ACC112 (cell line): ENCODE results near the gene SNX15.
"Not testable (repeated sequence)": the region's sequence is repeated elsewhere in the genome, so short reads cannot be mapped to it uniquely, and the experiment has no call there.

Experiments used
- H2AFZ ChIP-seq: fragments of 200-600 bp; sonication (generic); one replicate; pipeline ENCODE4 v1.6.0; 2017; ENCODE audit warnings: antibody characterized with exemption, low read length; ENCODE audit not compliant: unreplicated experiment
- H3K27ac ChIP-seq: fragments of 200-600 bp; sonication (generic); 2 replicates; pipeline ENCODE4 v1.5.1; 2014; ENCODE audit warnings: low read depth, mild to moderate bottlenecking, antibody characterized with exemption, low read length, moderate library complexity
- H3K27me3 ChIP-seq: fragments of 200-600 bp; sonication (generic); 2 replicates; pipeline ENCODE4 v1.6.1; 2014; ENCODE audit warnings: mild to moderate bottlenecking, antibody characterized with exemption, low read length, moderate library complexity, mixed read lengths; ENCODE audit not compliant: insufficient read depth
- H3K36me3 ChIP-seq: fragments of 200-600 bp; sonication (generic); 2 replicates; pipeline ENCODE4 v1.6.1; 2016; ENCODE audit warnings: mild to moderate bottlenecking, antibody characterized with exemption, low read length, moderate library complexity, mixed read lengths; ENCODE audit not compliant: insufficient read depth
- H3K4me1 ChIP-seq: fragments of 200-600 bp; sonication (generic); one replicate; pipeline ENCODE4 v1.6.1; 2016; ENCODE audit warnings: low read length, mixed read lengths; ENCODE audit not compliant: insufficient read depth, unreplicated experiment, control insufficient read depth
- H3K4me3 ChIP-seq: fragments of 200-600 bp; sonication (generic); 2 replicates; pipeline ENCODE4 v1.5.1; 2014; ENCODE audit warnings: mild to moderate bottlenecking, low read depth, low read length
- H3K79me2 ChIP-seq: fragments of 200-600 bp; sonication (generic); one replicate; pipeline ENCODE4 v1.6.0; 2016; ENCODE audit warnings: low read length; ENCODE audit not compliant: control insufficient read depth, unreplicated experiment, insufficient read depth

SNX15 gene

DNA sequence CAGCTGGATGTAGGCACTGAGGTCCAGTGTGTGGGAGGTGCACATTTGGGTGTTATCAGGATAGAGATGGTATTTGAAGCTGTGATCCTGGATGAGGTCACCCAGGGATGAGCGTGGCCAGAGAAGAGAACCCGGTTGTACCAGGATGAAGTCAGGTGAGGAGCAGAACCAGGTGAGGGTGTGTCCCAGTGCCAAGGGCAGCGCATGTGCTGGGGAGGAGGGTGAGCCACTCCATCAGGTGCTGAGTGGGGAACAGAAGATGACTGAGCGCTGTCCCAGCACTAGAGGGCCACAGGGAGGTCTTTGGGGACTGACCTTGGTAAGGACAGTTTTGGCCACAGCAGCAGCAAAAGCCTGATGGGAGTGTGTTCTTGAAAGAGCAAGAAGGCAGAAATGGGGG is 10.5 kb upstream of the SNX15 start:
- Histone ChIP-seq H3K4me3 (no peak overlapping the region), H3K79me2 (peaks cover 2% of the 10 kb centered on the region), H3K27ac (no peak overlapping the region), H3K27me3 (no peaks in the 10 kb centered on the region), H3K36me3 (0 out of 2 replicates have a peak, but pooled peaks cover 6% of the 10 kb centered on the region), H2AFZ (no peak overlapping the region), H3K4me1 (peaks cover 4% of the 10 kb centered on the region)

GRCh38 chr11:65017937-65018336 is 9.3 kb upstream of the SNX15 start:
- Histone ChIP-seq H3K79me2 (peaks cover 2% of the 10 kb centered on the region), H3K4me1 (peaks cover 4% of the 10 kb centered on the region), H3K27me3 (no peaks in the 10 kb centered on the region), H3K4me3 (no peak overlapping the region), H3K27ac (no peak overlapping the region), H2AFZ (no peak overlapping the region), H3K36me3 (0 out of 2 replicates have a peak, but pooled peaks cover 6% of the 10 kb centered on the region)

DNA sequence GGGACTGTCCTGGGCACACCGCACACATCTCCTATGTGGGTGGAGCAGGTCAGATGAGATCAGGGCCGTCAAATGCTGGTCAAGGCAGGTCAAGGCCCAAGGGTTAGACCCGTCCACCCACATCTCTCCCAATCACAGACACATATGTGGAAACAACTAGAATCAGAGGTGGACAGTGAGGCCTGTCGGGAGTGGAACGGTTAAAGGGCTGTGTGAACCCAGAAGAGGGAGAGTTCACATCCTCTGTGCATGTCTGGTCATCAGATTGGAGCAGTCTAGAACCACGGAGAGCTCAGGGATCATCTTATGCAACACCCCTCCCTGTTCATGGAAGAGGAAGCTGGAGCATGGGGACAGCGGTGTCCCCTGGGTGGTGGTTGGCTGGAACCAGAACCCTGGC is 7.4 kb upstream of the SNX15 start:
- H3K27ac ChIP-seq: no peak overlapping the region
- 0 out of 2 replicates have a peak, but pooled peaks cover 6% of the 10 kb centered on the region for H3K36me3 ChIP-seq
- no peak overlapping the region for H2AFZ ChIP-seq
- H3K27me3 ChIP-seq: no peaks in the 10 kb centered on the region
- no peaks in the 10 kb centered on the region for H3K4me1 ChIP-seq
- H3K79me2 ChIP-seq: peaks cover 2% of the 10 kb centered on the region
- no peak overlapping the region for H3K4me3 ChIP-seq

GRCh38 chr11:65021003-65021402 is 6.2 kb upstream of the SNX15 start:
- Histone ChIP-seq H3K4me3 (no peak overlapping the region), H3K27me3 (no peaks in the 10 kb centered on the region), H3K27ac (no peak overlapping the region), H3K79me2 (no peaks in the 10 kb centered on the region), H3K4me1 (no peaks in the 10 kb centered on the region), H2AFZ (no peak overlapping the region), H3K36me3 (0 out of 2 replicates have a peak, but pooled peaks cover 6% of the 10 kb centered on the region)

DNA sequence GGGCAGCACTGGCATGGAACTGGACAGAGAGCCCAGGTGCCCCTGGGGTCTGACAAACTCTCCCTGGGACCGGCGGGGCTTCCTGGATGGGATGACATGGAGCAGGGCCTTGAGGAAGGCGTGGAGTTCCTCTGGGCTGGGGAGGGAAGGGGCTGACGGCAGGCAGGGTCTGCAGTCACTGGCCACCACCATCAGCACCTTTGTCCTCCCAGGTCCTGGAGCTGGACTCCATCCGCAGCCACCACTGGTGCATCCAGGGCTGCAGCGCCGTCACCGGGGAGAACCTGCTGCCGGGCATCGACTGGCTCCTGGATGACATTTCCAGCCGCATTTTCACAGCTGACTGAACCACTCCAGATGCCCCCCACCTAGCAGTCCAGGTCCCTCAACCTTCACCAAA is 5.7 kb upstream of the SNX15 start:
- Histone ChIP-seq H3K27ac (no peak overlapping the region), H3K4me1 (no peaks in the 10 kb centered on the region), H3K27me3 (no peaks in the 10 kb centered on the region), H3K79me2 (no peaks in the 10 kb centered on the region), H2AFZ (no peak overlapping the region), H3K36me3 (0 out of 2 replicates have a peak, but pooled peaks cover 6% of the 10 kb centered on the region), H3K4me3 (no peak overlapping the region)

GRCh38 chr11:65023502-65023901 is 3.7 kb upstream of the SNX15 start:
- not testable (repeated sequence) for H3K36me3 ChIP-seq, H3K4me1 ChIP-seq, H3K27ac ChIP-seq, H2AFZ ChIP-seq, H3K4me3 ChIP-seq, H3K27me3 ChIP-seq, H3K79me2 ChIP-seq

DNA sequence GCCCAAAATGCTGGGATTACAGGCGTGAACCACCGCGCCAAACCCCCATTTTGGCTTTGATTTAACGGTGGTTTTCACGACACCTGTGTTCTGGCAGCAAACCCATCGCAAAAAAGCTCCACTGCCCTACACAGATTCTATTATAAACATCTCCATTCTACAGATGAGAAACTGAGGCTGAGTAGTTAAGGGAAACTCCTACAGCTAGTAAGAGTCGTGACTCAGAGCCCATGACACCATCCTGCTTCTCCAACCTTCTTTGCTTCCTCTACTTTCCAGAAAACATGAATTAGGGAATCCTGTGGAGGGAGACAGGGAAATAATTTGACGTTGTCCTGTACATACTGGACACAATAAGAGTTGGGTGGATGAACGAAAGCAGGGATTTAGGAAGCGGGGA is 429 bp upstream of the SNX15 start:
- Histone ChIP-seq H3K79me2 (no peaks in the 10 kb centered on the region), H3K27me3 (no peaks in the 10 kb centered on the region), H3K27ac (peak overlapping the region; percentile 39; the same call in 1 of the 2 replicates), H2AFZ (peak overlapping the region; percentile 97), H3K4me3 (peak overlapping the region; percentile 79), H3K36me3 (no peaks in the 10 kb centered on the region), H3K4me1 (no peaks in the 10 kb centered on the region)

GRCh38 chr11:65032216-65032615 is 5.0 kb downstream of the SNX15 start:
- Histone ChIP-seq H3K27ac (no peak overlapping the region), H3K79me2 (no peaks in the 10 kb centered on the region), H2AFZ (no peak overlapping the region), H3K4me3 (no peak overlapping the region), H3K4me1 (no peaks in the 10 kb centered on the region), H3K27me3 (no peaks in the 10 kb centered on the region), H3K36me3 (no peaks in the 10 kb centered on the region)

- Histone ChIP-seq H3K27ac (no peak overlapping the region), H3K27me3 (no peaks in the 10 kb centered on the region), H3K4me1 (no peaks in the 10 kb centered on the region), H3K79me2 (no peaks in the 10 kb centered on the region), H2AFZ (no peak overlapping the region), H3K4me3 (no peak overlapping the region), H3K36me3 (no peaks in the 10 kb centered on the region)
These were observed 7.2 kb downstream of the SNX15 start for GRCh38 chr11:65034423-65034822.

DNA sequence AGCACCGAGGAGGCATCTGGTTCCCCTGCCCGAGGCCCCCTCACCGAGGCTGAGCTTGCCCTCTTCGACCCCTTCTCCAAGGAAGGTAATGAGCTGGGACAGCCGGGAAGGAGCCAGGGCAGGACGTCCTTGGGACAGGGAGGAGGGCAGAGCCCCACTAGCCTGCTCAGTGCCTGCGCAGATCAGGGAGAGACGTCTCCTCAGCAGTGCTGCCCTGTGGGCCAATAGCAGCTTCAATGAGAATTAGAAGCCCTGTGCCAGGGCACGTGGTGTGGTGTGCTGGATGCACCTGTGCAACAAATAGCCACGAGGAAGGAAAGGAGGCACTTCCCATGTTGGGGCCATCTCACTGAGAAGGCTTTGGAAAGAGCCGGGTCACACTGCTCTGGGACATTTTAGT is 8.3 kb downstream of the SNX15 start:
- Histone ChIP-seq H3K79me2 (no peaks in the 10 kb centered on the region), H3K27ac (no peak overlapping the region), H3K27me3 (no peaks in the 10 kb centered on the region), H3K4me1 (no peaks in the 10 kb centered on the region), H2AFZ (no peak overlapping the region), H3K36me3 (no peaks in the 10 kb centered on the region), H3K4me3 (no peak overlapping the region)

GRCh38 chr11:65036931-65037330 is 9.7 kb downstream of the SNX15 start:
- Histone ChIP-seq H3K79me2 (peaks cover 3% of the 10 kb centered on the region), H3K36me3 (no peaks in the 10 kb centered on the region), H3K27ac (no peak overlapping the region), H2AFZ (no peak overlapping the region), H3K27me3 (no peaks in the 10 kb centered on the region), H3K4me1 (no peaks in the 10 kb centered on the region), H3K4me3 (no peak overlapping the region)
